Upper lobe of left lung (tissue), 6 donors: Measurements from ENCODE around the gene TM4SF4. TPM values are rescaled to one million over a fixed set of nuclear protein-coding genes. Genes with fewer than 3 reads are reported as not detected.

Experiments
- ATAC-seq, 2 donors: fragments of 200-7000 bp; cut with Tn5 transposase; one replicate each; pipeline ENCODE4 v1.9.1; 2022; ENCODE audit warnings: mild to moderate bottlenecking in 2 of 2, moderate library complexity in 2 of 2; ENCODE audit not compliant: low FRiP score in 2 of 2
- DNase-seq, 2 donors: peaks; one replicate each; pipeline ENCODE4 v3.0.0-alpha.2; 2019 to 2020
- H3K27ac ChIP-seq, 4 donors: fragments of 200-600 bp; sonication (generic); one replicate each; pipeline ENCODE4 v1.5.1; 2016 to 2019
- H3K27me3 ChIP-seq, 4 donors: fragments of 200-600 bp; sonication (generic); one replicate each; pipeline ENCODE4 v1.5.1; 2017 to 2019
- H3K36me3 ChIP-seq, 4 donors: fragments of 200-600 bp; sonication (generic); one replicate each; pipeline ENCODE4 v1.5.1; 2016 to 2019
- H3K4me1 ChIP-seq, 4 donors: fragments of 200-600 bp; sonication (generic); one replicate each; pipeline ENCODE4 v1.5.1; 2018 to 2019
- H3K4me3 ChIP-seq, 4 donors: fragments of 200-600 bp; sonication (generic); one replicate each; pipeline ENCODE4 v1.5.1; 2017 to 2019; ENCODE audit warnings: mild to moderate bottlenecking in 2 of 4, moderate library complexity in 1 of 4
- H3K9me3 ChIP-seq, 4 donors: fragments of 200-600 bp; sonication (generic); one replicate each; pipeline ENCODE4 v1.5.1; 2018 to 2019
- CTCF ChIP-seq, 6 experiments: fragments of 450-650 bp in 4 of 6; fragments of 200-600 bp in 2 of 6; sonication (generic) in 2 of 6; IDR thresholded peaks; one replicate each; pipeline ENCODE4 v1.5.1; 2016 to 2019; ENCODE audit warnings: antibody characterized with exemption in 6 of 6
- EP300 ChIP-seq, 4 donors: sonication (generic); formaldehyde crosslinking; IDR thresholded peaks; one replicate each; pipeline ENCODE4 v1.5.1; 2017; ENCODE audit warnings: antibody characterized with exemption in 4 of 4, control low read depth in 2 of 4
- POLR2A ChIP-seq, 4 donors: fragments of 450-650 bp; IDR thresholded peaks; one replicate each; pipeline ENCODE4 v1.5.1; 2016 to 2017; ENCODE audit warnings: antibody characterized with exemption in 4 of 4, mild to moderate bottlenecking in 2 of 4
- POLR2AphosphoS5 ChIP-seq, 2 donors: sonication (generic); formaldehyde crosslinking; IDR thresholded peaks; one replicate each; pipeline ENCODE4 v1.5.1; 2017; ENCODE audit warnings: antibody characterized with exemption in 2 of 2
- WGBS, 2 donors: methylation state at CpG; one replicate each; pipeline ENCODE4 v1.1.5; 2017 to 2018; 5-methylcytosine and 5-hydroxymethylcytosine counted together
- total RNA-seq, 6 donors: library from RNA; depleted of rRNA in 4 of 6; stranded (reverse); fragments of >200 nt in 4 of 6; gene quantifications; one replicate each; pipeline versions ENCODE4 v1.1.0 to v1.2.1, GENCODE V29; 2016 to 2021
- donor health status: DM: no; HTN: no; CAD: no; lungs with moderate emphysema.
- donor health status: DM: no; HTN: yes; CAD: no; lungs with severe emphysema.

The TM4SF4 gene
- total RNA-seq, 6 donors from 2014 or later: 1.8 to 2.5 (median 2.2) TPM; not detected in 2

GRCh38 chr3:149460117-149460516, 14.4 kb upstream of the TM4SF4 start:
- Histone ChIP-seq H3K4me1 (no peaks in the 10 kb centered on the region), H3K27ac (no peak overlapping the region), H3K9me3 (no peaks in the 10 kb centered on the region), H3K4me3 (no peak overlapping the region), H3K36me3 (no peaks in the 10 kb centered on the region), H3K27me3 (no peaks in the 10 kb centered on the region)
- WGBS, 2 donors: 73 to 90% methylated on average over 1 of the region's 1 CpG
- no peak for DNase-seq
- peak in 1 of 2 donors; percentile 56 for ATAC-seq
- TF ChIP-seq POLR2A (IDR thresholded peaks at IDR 0.05) (no peak), EP300 (IDR thresholded peaks at IDR 0.05) (no peak), CTCF (IDR thresholded peaks at IDR 0.05) (no peak), POLR2AphosphoS5 (IDR thresholded peaks at IDR 0.05) (no peak)

- no peaks in the 10 kb centered on the region for H3K4me1 ChIP-seq
- no peaks in the 10 kb centered on the region for H3K9me3 ChIP-seq
- H3K27ac ChIP-seq: no peak overlapping the region
- ATAC-seq: no peak
- H3K4me3 ChIP-seq: no peak overlapping the region
- no peak for DNase-seq
- TF ChIP-seq EP300 (IDR thresholded peaks at IDR 0.05): no peak
- TF ChIP-seq POLR2A (IDR thresholded peaks at IDR 0.05): no peak
- TF ChIP-seq CTCF (IDR thresholded peaks at IDR 0.05): no peak
- no peak for TF ChIP-seq POLR2AphosphoS5 (IDR thresholded peaks at IDR 0.05)
- H3K36me3 ChIP-seq: no peaks in the 10 kb centered on the region
- H3K27me3 ChIP-seq: no peaks in the 10 kb centered on the region
- 94 to 100% methylated on average over 3 of the region's 3 CpGs for WGBS, 2 donors
Measured at GRCh38 chr3:149462051-149462450, 12.4 kb upstream of the TM4SF4 start.

- DNase-seq (no peak), ATAC-seq (no peak)
- H3K4me1 ChIP-seq: no peaks in the 10 kb centered on the region
- TF ChIP-seq EP300 (IDR thresholded peaks at IDR 0.05): no peak
- TF ChIP-seq POLR2A (IDR thresholded peaks at IDR 0.05): no peak
- no peak for TF ChIP-seq POLR2AphosphoS5 (IDR thresholded peaks at IDR 0.05)
- TF ChIP-seq CTCF (IDR thresholded peaks at IDR 0.05): no peak
- no peak overlapping the region for H3K27ac ChIP-seq
- H3K9me3 ChIP-seq: no peaks in the 10 kb centered on the region
- no peak overlapping the region for H3K4me3 ChIP-seq
- H3K27me3 ChIP-seq: no peaks in the 10 kb centered on the region
- no peaks in the 10 kb centered on the region for H3K36me3 ChIP-seq
- WGBS, 2 donors: 82% methylated on average over 2 of the region's 2 CpGs
Measured at GRCh38 chr3:149462581-149463011, 11.9 kb upstream of the TM4SF4 start.

- Histone ChIP-seq H3K27me3 (no peaks in the 10 kb centered on the region), H3K9me3 (no peaks in the 10 kb centered on the region), H3K27ac (no peak overlapping the region), H3K4me3 (no peak overlapping the region), H3K36me3 (no peaks in the 10 kb centered on the region), H3K4me1 (no peaks in the 10 kb centered on the region)
- 97 to 99% methylated on average over 18 of the region's 18 CpGs for WGBS, 2 donors
- TF ChIP-seq POLR2A (IDR thresholded peaks at IDR 0.05) (no peak), CTCF (IDR thresholded peaks at IDR 0.05) (no peak), EP300 (IDR thresholded peaks at IDR 0.05) (no peak), POLR2AphosphoS5 (IDR thresholded peaks at IDR 0.05) (no peak)
- DNase-seq (peak in 1 of 2 donors; percentile 67), ATAC-seq (no peak)
Measured at GRCh38 chr3:149463921-149464320, 10.6 kb upstream of the TM4SF4 start.

- Histone ChIP-seq H3K27ac (no peak overlapping the region), H3K4me1 (no peaks in the 10 kb centered on the region), H3K4me3 (no peak overlapping the region), H3K27me3 (no peaks in the 10 kb centered on the region), H3K36me3 (no peaks in the 10 kb centered on the region), H3K9me3 (no peaks in the 10 kb centered on the region)
- peak in 1 of 2 donors; percentile 74 for DNase-seq
- no peak for ATAC-seq
- TF ChIP-seq POLR2AphosphoS5 (IDR thresholded peaks at IDR 0.05) (no peak), POLR2A (IDR thresholded peaks at IDR 0.05) (no peak), EP300 (IDR thresholded peaks at IDR 0.05) (no peak), CTCF (IDR thresholded peaks at IDR 0.05) (no peak)
- 82 to 89% methylated on average over 28 to 31 of the region's 31 CpGs for WGBS, 2 donors
Measured at GRCh38 chr3:149464542-149465328, 9.8 kb upstream of the TM4SF4 start.
